ENCODE data around the gene DLK1.
A peak's percentile ranks its signal among the peaks of the same experiment; 100 is the strongest.

DLK1 gene

GRCh38 chr14:100684154-100684553 lies 42.5 kb upstream of the DLK1 start:
- no peak overlapping the region for H3K27ac ChIP-seq (ENCODE audit: low read depth, low read length, severe bottlenecking)
- WGBS, 2 experiments (ENCODE audit: insufficient coverage in 2 of 2) = 91 to 95% methylated on average over 5 to 6 of the region's 6 CpGs
- H3K36me3 ChIP-seq (ENCODE audit: control insufficient read depth, insufficient read depth, low read length) = no peaks in the 10 kb centered on the region
- peaks cover 32% of the 10 kb centered on the region for H3K4me1 ChIP-seq (ENCODE audit: control insufficient read depth, insufficient read depth, low read length, poor library complexity, severe bottlenecking)
- H3K4me3 ChIP-seq (ENCODE audit: extremely low read depth, insufficient read depth, low read length, poor library complexity, severe bottlenecking) = no peak overlapping the region
- no peaks in the 10 kb centered on the region for H3K9me3 ChIP-seq (ENCODE audit: control insufficient read depth, low read length)

GRCh38 chr14:100684961-100685360 lies 41.7 kb upstream of the DLK1 start:
- no peak overlapping the region for H3K27ac ChIP-seq (ENCODE audit: low read depth, low read length, severe bottlenecking)
- H3K36me3 ChIP-seq (ENCODE audit: control insufficient read depth, insufficient read depth, low read length) = no peaks in the 10 kb centered on the region
- H3K9me3 ChIP-seq (ENCODE audit: control insufficient read depth, low read length) = no peaks in the 10 kb centered on the region
- H3K4me1 ChIP-seq (ENCODE audit: control insufficient read depth, insufficient read depth, low read length, poor library complexity, severe bottlenecking) = peaks cover 28% of the 10 kb centered on the region
- 94 to 96% methylated on average over 5 of the region's 6 CpGs for WGBS, 2 experiments (ENCODE audit: insufficient coverage in 2 of 2)
- H3K4me3 ChIP-seq (ENCODE audit: extremely low read depth, insufficient read depth, low read length, poor library complexity, severe bottlenecking) = no peak overlapping the region

GRCh38 chr14:100686858-100687257 lies 39.8 kb upstream of the DLK1 start:
- Histone ChIP-seq H3K4me1 (ENCODE audit: control insufficient read depth, insufficient read depth, low read length, poor library complexity, severe bottlenecking) (peaks cover 30% of the 10 kb centered on the region), H3K9me3 (ENCODE audit: control insufficient read depth, low read length) (no peaks in the 10 kb centered on the region), H3K36me3 (ENCODE audit: control insufficient read depth, insufficient read depth, low read length) (no peaks in the 10 kb centered on the region), H3K27ac (ENCODE audit: low read depth, low read length, severe bottlenecking) (no peak overlapping the region), H3K4me3 (ENCODE audit: extremely low read depth, insufficient read depth, low read length, poor library complexity, severe bottlenecking) (no peak overlapping the region)
- 43% methylated on average over 2 of the region's 4 CpGs; no CpG with 5 or more reads in 1 of the 2 experiments for WGBS, 2 experiments (ENCODE audit: insufficient coverage in 2 of 2)

GRCh38 chr14:100687386-100687785 lies 39.3 kb upstream of the DLK1 start:
- H3K4me3 ChIP-seq (ENCODE audit: extremely low read depth, insufficient read depth, low read length, poor library complexity, severe bottlenecking) = no peak overlapping the region
- WGBS, 2 experiments (ENCODE audit: insufficient coverage in 2 of 2) = 93 to 97% methylated on average over 12 of the region's 12 CpGs
- no peaks in the 10 kb centered on the region for H3K36me3 ChIP-seq (ENCODE audit: control insufficient read depth, insufficient read depth, low read length)
- H3K27ac ChIP-seq (ENCODE audit: low read depth, low read length, severe bottlenecking) = no peak overlapping the region
- H3K9me3 ChIP-seq (ENCODE audit: control insufficient read depth, low read length) = no peaks in the 10 kb centered on the region
- H3K4me1 ChIP-seq (ENCODE audit: control insufficient read depth, insufficient read depth, low read length, poor library complexity, severe bottlenecking) = peaks cover 35% of the 10 kb centered on the region

GRCh38 chr14:100688051-100688450 lies 38.6 kb upstream of the DLK1 start:
- no peaks in the 10 kb centered on the region for H3K9me3 ChIP-seq (ENCODE audit: control insufficient read depth, low read length)
- WGBS, 2 experiments (ENCODE audit: insufficient coverage in 2 of 2) = 89 to 92% methylated on average over 8 to 9 of the region's 10 CpGs
- H3K27ac ChIP-seq (ENCODE audit: low read depth, low read length, severe bottlenecking) = no peak overlapping the region
- no peaks in the 10 kb centered on the region for H3K36me3 ChIP-seq (ENCODE audit: control insufficient read depth, insufficient read depth, low read length)
- peaks cover 42% of the 10 kb centered on the region for H3K4me1 ChIP-seq (ENCODE audit: control insufficient read depth, insufficient read depth, low read length, poor library complexity, severe bottlenecking)
- H3K4me3 ChIP-seq (ENCODE audit: extremely low read depth, insufficient read depth, low read length, poor library complexity, severe bottlenecking) = no peak overlapping the region

GRCh38 chr14:100688598-100689461 lies 37.9 kb upstream of the DLK1 start:
- H3K4me3 ChIP-seq (ENCODE audit: extremely low read depth, insufficient read depth, low read length, poor library complexity, severe bottlenecking) = no peak overlapping the region
- peaks cover 50% of the 10 kb centered on the region for H3K4me1 ChIP-seq (ENCODE audit: control insufficient read depth, insufficient read depth, low read length, poor library complexity, severe bottlenecking)
- WGBS, 2 experiments (ENCODE audit: insufficient coverage in 2 of 2) = 69 to 74% methylated on average over 20 to 26 of the region's 26 CpGs
- no peaks in the 10 kb centered on the region for H3K9me3 ChIP-seq (ENCODE audit: control insufficient read depth, low read length)
- no peaks in the 10 kb centered on the region for H3K36me3 ChIP-seq (ENCODE audit: control insufficient read depth, insufficient read depth, low read length)
- H3K27ac ChIP-seq (ENCODE audit: low read depth, low read length, severe bottlenecking) = peak overlapping the region; percentile 66

- H3K9me3 ChIP-seq (ENCODE audit: control insufficient read depth, low read length) = no peaks in the 10 kb centered on the region
- peaks cover 68% of the 10 kb centered on the region for H3K4me1 ChIP-seq (ENCODE audit: control insufficient read depth, insufficient read depth, low read length, poor library complexity, severe bottlenecking)
- H3K36me3 ChIP-seq (ENCODE audit: control insufficient read depth, insufficient read depth, low read length) = no peaks in the 10 kb centered on the region
- no peak overlapping the region for H3K4me3 ChIP-seq (ENCODE audit: extremely low read depth, insufficient read depth, low read length, poor library complexity, severe bottlenecking)
- 89 to 100% methylated on average over 4 to 5 of the region's 5 CpGs for WGBS, 2 experiments (ENCODE audit: insufficient coverage in 2 of 2)
- H3K27ac ChIP-seq (ENCODE audit: low read depth, low read length, severe bottlenecking) = no peak overlapping the region
Measured at GRCh38 chr14:100690672-100691071, 36.0 kb upstream of the DLK1 start.

GRCh38 chr14:100691395-100692056 lies 35.2 kb upstream of the DLK1 start:
- no peaks in the 10 kb centered on the region for H3K9me3 ChIP-seq (ENCODE audit: control insufficient read depth, low read length)
- H3K27ac ChIP-seq (ENCODE audit: low read depth, low read length, severe bottlenecking) = peak overlapping the region; percentile 93
- H3K4me3 ChIP-seq (ENCODE audit: extremely low read depth, insufficient read depth, low read length, poor library complexity, severe bottlenecking) = no peak overlapping the region
- H3K4me1 ChIP-seq (ENCODE audit: control insufficient read depth, insufficient read depth, low read length, poor library complexity, severe bottlenecking) = peaks cover 77% of the 10 kb centered on the region
- WGBS, 2 experiments (ENCODE audit: insufficient coverage in 2 of 2) = 93 to 96% methylated on average over 25 to 29 of the region's 29 CpGs
- no peaks in the 10 kb centered on the region for H3K36me3 ChIP-seq (ENCODE audit: control insufficient read depth, insufficient read depth, low read length)

GRCh38 chr14:100692256-100692655 lies 34.4 kb upstream of the DLK1 start:
- Histone ChIP-seq H3K27ac (ENCODE audit: low read depth, low read length, severe bottlenecking) (peak overlapping the region; percentile 93), H3K9me3 (ENCODE audit: control insufficient read depth, low read length) (no peaks in the 10 kb centered on the region), H3K36me3 (ENCODE audit: control insufficient read depth, insufficient read depth, low read length) (no peaks in the 10 kb centered on the region), H3K4me3 (ENCODE audit: extremely low read depth, insufficient read depth, low read length, poor library complexity, severe bottlenecking) (no peak overlapping the region), H3K4me1 (ENCODE audit: control insufficient read depth, insufficient read depth, low read length, poor library complexity, severe bottlenecking) (peaks cover 77% of the 10 kb centered on the region)
- WGBS, 2 experiments (ENCODE audit: insufficient coverage in 2 of 2) = 94 to 95% methylated on average over 6 of the region's 6 CpGs

- 66 to 70% methylated on average over 20 to 25 of the region's 27 CpGs for WGBS, 2 experiments (ENCODE audit: insufficient coverage in 2 of 2)
- Histone ChIP-seq H3K4me1 (ENCODE audit: control insufficient read depth, insufficient read depth, low read length, poor library complexity, severe bottlenecking) (peaks cover 71% of the 10 kb centered on the region), H3K27ac (ENCODE audit: low read depth, low read length, severe bottlenecking) (peak overlapping the region; percentile 93), H3K4me3 (ENCODE audit: extremely low read depth, insufficient read depth, low read length, poor library complexity, severe bottlenecking) (no peak overlapping the region), H3K9me3 (ENCODE audit: control insufficient read depth, low read length) (no peaks in the 10 kb centered on the region), H3K36me3 (ENCODE audit: control insufficient read depth, insufficient read depth, low read length) (no peaks in the 10 kb centered on the region)
Measured at GRCh38 chr14:100692859-100693558, 33.7 kb upstream of the DLK1 start.
